Neural progenitor cell (in vitro differentiated cells): ENCODE results near the gene IGFLR1. TPM values are rescaled to one million over a fixed set of nuclear protein-coding genes. Genes with fewer than 3 reads are reported as not detected.

Experiments
- DNase-seq: peaks from one replicate; pipeline ENCODE4 v3.0.0-alpha.2; 2016; ENCODE audit warnings: low spot score
- H2AFZ ChIP-seq: fragments of 200-600 bp; sonication (generic); replicated peaks from 2 replicates; pipeline ENCODE4 v1.6.1; 2016; ENCODE audit warnings: antibody characterized with exemption
- H3F3A ChIP-seq: fragments of 200-600 bp; sonication (generic); 2 replicates; pipeline ENCODE4 v1.6.1; 2016; ENCODE audit warnings: antibody characterized with exemption, low read depth
- H3K27ac ChIP-seq: fragments of 200-600 bp; sonication (generic); 2 replicates; pipeline ENCODE4 v1.5.1; 2016; ENCODE audit warnings: mild to moderate bottlenecking
- H3K27me3 ChIP-seq: fragments of 200-600 bp; sonication (generic); 2 replicates; pipeline ENCODE4 v1.6.1; 2016; ENCODE audit warnings: mild to moderate bottlenecking, moderate library complexity
- H3K36me3 ChIP-seq: fragments of 200-600 bp; sonication (generic); 2 replicates; pipeline ENCODE4 v1.5.1; 2016
- H3K4me1 ChIP-seq: fragments of 200-600 bp; sonication (generic); 2 replicates; pipeline ENCODE4 v1.6.1; 2016; ENCODE audit warnings: mixed run types
- H3K4me2 ChIP-seq: fragments of 200-600 bp; sonication (generic); 2 replicates; pipeline ENCODE4 v1.6.1; 2016
- H3K4me3 ChIP-seq: fragments of 200-600 bp; sonication (generic); 2 replicates; pipeline ENCODE4 v1.5.1; 2016
- H3K79me2 ChIP-seq: fragments of 200-600 bp; sonication (generic); 2 replicates; pipeline ENCODE4 v1.6.1; 2016; ENCODE audit warnings: low read depth
- H3K9ac ChIP-seq: fragments of 200-600 bp; sonication (generic); 2 replicates; pipeline ENCODE4 v1.6.1; 2016
- H3K9me3 ChIP-seq: fragments of 200-600 bp; sonication (generic); 2 replicates; pipeline ENCODE4 v1.5.1; 2016; ENCODE audit warnings: low read depth
- H4K20me1 ChIP-seq: fragments of 200-600 bp; sonication (generic); 2 replicates; pipeline ENCODE4 v1.6.1; 2016; ENCODE audit warnings: low read depth
- H3K27ac Mint-ChIP-seq: 3 replicates; pipeline ENCODE4 v1.8.0; 2021; ENCODE audit warnings: mixed read lengths
- H3K27me3 Mint-ChIP-seq: 2 replicates; pipeline ENCODE4 v1.8.0; 2022; ENCODE audit warnings: low read depth, mild to moderate bottlenecking, inconsistent platforms, moderate library complexity, mixed read lengths; ENCODE audit not compliant: insufficient read depth
- H3K36me3 Mint-ChIP-seq: 3 replicates; pipeline ENCODE4 v1.8.0; 2021; ENCODE audit warnings: mixed read lengths
- H3K4me1 Mint-ChIP-seq: 3 replicates; pipeline ENCODE4 v1.8.0; 2021; ENCODE audit warnings: mixed read lengths
- H3K4me3 Mint-ChIP-seq: 3 replicates; pipeline ENCODE4 v1.8.0; 2021; ENCODE audit warnings: mild to moderate bottlenecking, moderate library complexity, mixed read lengths
- H3K9me3 Mint-ChIP-seq: 3 replicates; pipeline ENCODE4 v1.8.0; 2020; ENCODE audit warnings: mixed read lengths
- EZH2 ChIP-seq: fragments of 200-600 bp; sonication (generic); IDR thresholded peaks from 2 replicates; pipeline ENCODE4 v1.6.1; 2017; ENCODE audit warnings: antibody characterized with exemption, mild to moderate bottlenecking, moderate library complexity
- EZH2phosphoT487 ChIP-seq: fragments of 200-600 bp; sonication (generic); IDR thresholded peaks from 2 replicates; pipeline ENCODE4 v1.6.1; 2017; ENCODE audit warnings: antibody characterized with exemption
- total RNA-seq: library from RNA; depleted of rRNA; stranded (reverse); fragments of >200 nt; gene quantifications from 2 replicates; pipeline ENCODE4 v1.2.3, GENCODE V29; 2015; ENCODE audit warnings: low replicate concordance
- TF ChIP-seq, protein P1 (sequence below): fragments of 200-600 bp; sonication (generic); IDR thresholded peaks from 2 replicates; pipeline ENCODE4 v1.5.1; 2017; ENCODE audit warnings: antibody characterized with exemption, mild to moderate bottlenecking

IGFLR1 gene
- total RNA-seq, 1 donor from 2014 or later = 5.0 TPM

DNA sequence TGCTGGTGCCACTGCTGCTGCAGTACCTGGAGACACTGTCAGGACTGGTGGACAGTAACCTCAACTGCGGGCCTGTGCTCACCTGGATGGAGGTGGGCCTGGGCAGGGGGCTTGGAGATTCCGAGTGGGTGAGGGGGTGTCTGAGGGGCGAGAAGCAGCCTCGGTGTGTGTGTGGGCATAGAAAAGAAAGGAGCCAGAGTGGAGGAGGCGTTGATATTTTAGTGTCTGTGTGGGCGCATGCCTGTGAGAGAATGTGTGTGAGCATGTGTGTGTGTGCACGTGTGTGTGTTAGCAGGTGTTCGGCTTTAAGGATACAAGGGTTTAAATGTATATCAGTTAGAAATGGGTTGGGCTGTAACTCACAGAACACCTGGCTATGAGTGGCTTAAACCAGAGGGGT lies 36.8 kb upstream of the IGFLR1 start:
- H3K4me2 ChIP-seq = no peak overlapping the region
- peaks cover 29% of the 10 kb centered on the region for H3F3A ChIP-seq
- peaks cover 7% of the 10 kb centered on the region for H3K27me3 Mint-ChIP-seq
- no peak overlapping the region for H3K27ac Mint-ChIP-seq
- peaks cover 18% of the 10 kb centered on the region for H3K27me3 ChIP-seq
- H3K9ac ChIP-seq = no peak overlapping the region
- no peak overlapping the region for H3K4me3 Mint-ChIP-seq
- TF ChIP-seq EZH2phosphoT487 (no peak), EZH2 (no peak)
- TF ChIP-seq, protein P1, sequence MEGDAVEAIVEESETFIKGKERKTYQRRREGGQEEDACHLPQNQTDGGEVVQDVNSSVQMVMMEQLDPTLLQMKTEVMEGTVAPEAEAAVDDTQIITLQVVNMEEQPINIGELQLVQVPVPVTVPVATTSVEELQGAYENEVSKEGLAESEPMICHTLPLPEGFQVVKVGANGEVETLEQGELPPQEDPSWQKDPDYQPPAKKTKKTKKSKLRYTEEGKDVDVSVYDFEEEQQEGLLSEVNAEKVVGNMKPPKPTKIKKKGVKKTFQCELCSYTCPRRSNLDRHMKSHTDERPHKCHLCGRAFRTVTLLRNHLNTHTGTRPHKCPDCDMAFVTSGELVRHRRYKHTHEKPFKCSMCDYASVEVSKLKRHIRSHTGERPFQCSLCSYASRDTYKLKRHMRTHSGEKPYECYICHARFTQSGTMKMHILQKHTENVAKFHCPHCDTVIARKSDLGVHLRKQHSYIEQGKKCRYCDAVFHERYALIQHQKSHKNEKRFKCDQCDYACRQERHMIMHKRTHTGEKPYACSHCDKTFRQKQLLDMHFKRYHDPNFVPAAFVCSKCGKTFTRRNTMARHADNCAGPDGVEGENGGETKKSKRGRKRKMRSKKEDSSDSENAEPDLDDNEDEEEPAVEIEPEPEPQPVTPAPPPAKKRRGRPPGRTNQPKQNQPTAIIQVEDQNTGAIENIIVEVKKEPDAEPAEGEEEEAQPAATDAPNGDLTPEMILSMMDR = no peak
- no peaks in the 10 kb centered on the region for H3K79me2 ChIP-seq
- H3K36me3 Mint-ChIP-seq = peaks cover 5% of the 10 kb centered on the region
- no peak for DNase-seq
- H3K4me3 ChIP-seq = no peak overlapping the region
- H3K9me3 ChIP-seq = no peaks in the 10 kb centered on the region
- no peak overlapping the region for H3K27ac ChIP-seq
- peaks cover 24% of the 10 kb centered on the region for H3K4me1 Mint-ChIP-seq
- H4K20me1 ChIP-seq = peaks cover 38% of the 10 kb centered on the region
- peaks cover 25% of the 10 kb centered on the region for H3K4me1 ChIP-seq
- no peaks in the 10 kb centered on the region for H3K9me3 Mint-ChIP-seq
- H3K36me3 ChIP-seq = no peaks in the 10 kb centered on the region
- no peak overlapping the region for H2AFZ ChIP-seq

DNA sequence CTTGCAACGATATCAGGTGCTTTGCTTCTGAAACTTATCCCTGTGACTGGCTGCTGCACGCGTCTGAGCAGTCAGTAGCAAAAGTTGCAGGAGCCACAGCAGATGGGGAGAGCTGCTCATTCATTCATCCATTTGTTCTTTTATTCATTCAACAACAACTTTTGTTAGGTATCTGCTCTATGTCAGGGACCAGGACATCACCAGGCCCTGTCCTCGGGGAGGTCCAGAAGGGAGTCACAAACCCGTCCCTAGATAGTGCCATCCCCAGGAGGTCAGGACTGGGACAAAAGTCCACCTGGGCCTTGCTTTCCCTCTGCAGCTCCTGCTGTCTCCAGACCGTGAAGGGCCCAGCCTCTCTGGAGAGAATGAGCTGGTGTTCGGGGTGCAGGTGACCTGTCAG lies 35.7 kb upstream of the IGFLR1 start:
- H3K36me3 ChIP-seq = no peaks in the 10 kb centered on the region
- no peak overlapping the region for H3K9ac ChIP-seq

DNA sequence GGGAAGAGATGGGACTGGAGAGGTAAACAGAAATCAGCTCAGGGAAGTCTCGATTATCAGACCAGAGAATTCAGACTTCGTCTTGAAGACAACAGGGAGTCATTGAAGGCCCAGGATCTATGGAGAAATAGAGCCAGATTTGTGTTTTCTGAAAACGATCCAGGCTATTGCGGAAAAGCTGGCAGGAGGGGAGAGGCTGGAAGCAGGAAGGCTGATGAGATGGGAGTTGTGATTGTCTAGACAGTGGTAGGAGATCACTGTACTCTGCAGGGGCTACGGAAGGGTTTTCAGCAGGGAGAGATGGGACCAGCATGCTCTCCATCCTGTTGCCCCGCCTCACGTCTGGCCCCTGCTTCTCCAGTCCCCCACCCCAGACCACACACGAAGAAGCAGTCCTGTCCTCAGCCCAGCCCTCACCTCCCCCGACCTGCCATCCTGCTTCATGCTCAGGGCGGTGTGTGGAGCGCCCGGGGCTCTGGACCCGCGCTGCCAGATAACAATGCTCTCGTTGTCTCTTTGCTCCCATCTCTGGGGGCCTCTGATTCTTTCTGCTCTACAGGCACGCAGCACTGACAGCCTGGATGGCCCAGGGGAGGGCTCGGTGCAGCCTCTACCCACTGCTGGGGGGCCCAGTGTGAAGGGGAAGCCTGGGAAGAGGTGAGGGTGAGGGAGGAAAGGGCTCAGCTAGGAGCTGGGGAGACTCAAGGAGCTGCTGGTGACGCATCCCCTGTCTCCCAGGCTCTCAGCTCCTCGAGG lies 35.0 kb upstream of the IGFLR1 start:
- no peaks in the 10 kb centered on the region for H3K79me2 ChIP-seq
- peaks cover 23% of the 10 kb centered on the region for H3K4me1 ChIP-seq
- peaks cover 21% of the 10 kb centered on the region for H3F3A ChIP-seq
- Mint-ChIP-seq H3K36me3 (peaks cover 5% of the 10 kb centered on the region), H3K27ac (no peak overlapping the region), H3K4me1 (peaks cover 24% of the 10 kb centered on the region), H3K9me3 (no peaks in the 10 kb centered on the region), H3K27me3 (peaks cover 7% of the 10 kb centered on the region), H3K4me3 (peak overlapping the region; percentile 91)
- peak overlapping the region; percentile 84 for H3K4me2 ChIP-seq
- peak; percentile 64 for DNase-seq
- TF ChIP-seq EZH2 = no peak
- TF ChIP-seq EZH2phosphoT487 = no peak
- TF ChIP-seq, protein P1 = no peak
- H2AFZ ChIP-seq = no peak overlapping the region
- no peak overlapping the region for H3K27ac ChIP-seq
- H4K20me1 ChIP-seq = peaks cover 30% of the 10 kb centered on the region
- H3K36me3 ChIP-seq = no peaks in the 10 kb centered on the region
- H3K27me3 ChIP-seq = peaks cover 22% of the 10 kb centered on the region
- no peak overlapping the region for H3K9ac ChIP-seq
- no peaks in the 10 kb centered on the region for H3K9me3 ChIP-seq
- H3K4me3 ChIP-seq = no peak overlapping the region

More for the DNA sequence above, 35.7 kb upstream of the IGFLR1 start:
- Mint-ChIP-seq H3K36me3 (peaks cover 5% of the 10 kb centered on the region), H3K4me3 (peak overlapping the region; percentile 64), H3K9me3 (no peaks in the 10 kb centered on the region), H3K27me3 (peaks cover 7% of the 10 kb centered on the region), H3K27ac (no peak overlapping the region), H3K4me1 (peaks cover 24% of the 10 kb centered on the region)
- no peak for TF ChIP-seq EZH2phosphoT487
- H3F3A ChIP-seq = peaks cover 21% of the 10 kb centered on the region
- H3K9me3 ChIP-seq = no peaks in the 10 kb centered on the region
- H3K27ac ChIP-seq = no peak overlapping the region
- H3K27me3 ChIP-seq = peaks cover 18% of the 10 kb centered on the region
- H3K4me3 ChIP-seq = no peak overlapping the region
- no peak for DNase-seq
- H4K20me1 ChIP-seq = peaks cover 31% of the 10 kb centered on the region
- H2AFZ ChIP-seq = no peak overlapping the region
- no peak overlapping the region for H3K4me2 ChIP-seq
- H3K4me1 ChIP-seq = peaks cover 23% of the 10 kb centered on the region
- H3K79me2 ChIP-seq = no peaks in the 10 kb centered on the region
